NCI-H2029 treated with DMSO at 0.1 percent for 48 hours (cell line): Measurements from ENCODE around the gene PKD1L1.
"Not testable (repeated sequence)": the region's sequence is repeated elsewhere in the genome, so short reads cannot be mapped to it uniquely, and the experiment has no call there.

Source experiments
- DNase-seq: peaks from one replicate; lab custom pipeline; 2025; lab: John Stamatoyannopoulos, UW

The PKD1L1 gene

DNA sequence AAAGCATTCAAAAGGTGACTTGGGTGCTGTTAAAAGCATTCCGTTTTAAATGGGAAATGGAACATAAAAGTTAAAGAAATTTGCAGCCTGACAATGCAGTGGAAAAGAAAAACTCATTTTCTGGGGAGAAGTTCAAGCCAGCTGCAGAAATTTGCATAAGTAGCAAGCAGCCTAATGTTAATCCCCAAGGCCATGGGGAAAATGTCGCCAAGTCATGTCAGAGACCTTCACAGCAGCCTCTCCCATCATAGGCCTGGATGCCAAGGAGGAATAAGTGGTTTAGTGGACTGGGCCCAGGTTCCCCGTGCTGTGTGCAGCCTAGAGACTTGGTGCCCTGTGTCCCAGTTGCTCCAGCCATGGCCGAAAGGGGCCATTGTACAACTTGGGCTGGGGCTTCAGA lies 154.2 kb downstream of the PKD1L1 start:
- DNase-seq = no peak

DNA sequence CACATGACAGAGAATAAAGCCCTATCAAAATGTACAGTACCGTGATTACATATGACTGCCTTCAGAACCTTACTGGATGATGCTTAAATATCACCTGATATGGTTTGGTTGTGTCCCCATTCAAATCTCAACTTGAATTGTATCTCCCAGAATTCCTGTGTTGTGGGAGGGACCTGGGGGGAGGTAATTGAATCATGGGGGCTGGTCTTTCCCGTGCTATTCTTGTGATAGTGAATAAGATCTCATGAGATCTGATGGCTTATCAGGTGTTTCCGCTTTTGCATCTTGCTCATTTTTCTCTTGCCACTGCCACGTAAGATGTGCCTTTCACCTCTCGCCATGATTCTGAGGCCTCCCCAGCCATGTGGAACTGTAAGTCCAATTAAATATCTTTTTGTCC lies 155.1 kb downstream of the PKD1L1 start:
- not testable (repeated sequence) for DNase-seq

DNA sequence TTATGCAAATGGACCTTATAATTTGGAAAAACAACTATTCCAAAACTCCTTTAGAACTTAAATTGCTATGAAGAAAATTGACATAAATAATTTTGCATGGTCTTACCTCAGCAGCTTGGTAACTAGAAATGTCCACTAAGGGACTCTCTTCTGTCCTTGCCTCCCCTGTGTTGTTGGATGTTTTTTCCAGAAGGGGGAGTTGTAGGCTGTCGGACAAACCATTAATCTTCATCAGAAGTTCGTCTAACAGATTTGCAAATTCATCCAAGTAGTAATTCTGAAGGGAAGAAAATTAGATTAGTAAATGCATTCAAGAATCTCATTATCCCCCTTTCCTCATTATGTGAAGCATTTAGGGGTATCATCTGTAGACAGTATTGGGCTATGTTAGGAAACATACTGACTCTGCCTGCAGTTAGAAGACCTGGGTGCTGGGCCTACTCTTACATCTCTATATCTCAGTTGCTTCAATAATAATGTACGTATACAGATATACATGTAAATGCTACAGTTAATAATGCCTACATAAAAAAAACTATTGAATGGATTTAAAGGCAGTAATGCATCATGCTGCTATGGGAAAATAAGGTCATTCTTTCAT lies 155.6 kb downstream of the PKD1L1 start:
- no peak for DNase-seq

GRCh38 chr7:47791682-47792081 lies 156.6 kb downstream of the PKD1L1 start:
- no peak for DNase-seq

DNA sequence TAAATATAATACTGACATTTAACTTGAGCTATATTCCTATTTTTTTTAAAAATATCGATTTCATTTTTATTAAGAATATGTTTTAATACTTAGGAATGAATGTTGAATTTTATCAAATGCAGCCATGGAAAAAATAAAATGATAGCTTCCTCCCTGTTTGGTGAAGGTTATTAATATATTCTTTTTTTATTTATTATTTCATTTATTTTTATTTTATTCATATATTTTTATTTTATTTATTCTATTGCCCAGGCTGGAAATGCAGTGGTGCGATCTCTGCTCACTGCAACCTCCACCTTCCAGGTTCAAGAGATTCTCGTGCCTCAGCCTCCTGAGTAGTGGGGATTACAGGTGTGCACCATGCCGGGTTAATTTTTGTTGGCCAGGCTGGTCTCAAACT lies 160.2 kb downstream of the PKD1L1 start:
- DNase-seq = no peak

DNA sequence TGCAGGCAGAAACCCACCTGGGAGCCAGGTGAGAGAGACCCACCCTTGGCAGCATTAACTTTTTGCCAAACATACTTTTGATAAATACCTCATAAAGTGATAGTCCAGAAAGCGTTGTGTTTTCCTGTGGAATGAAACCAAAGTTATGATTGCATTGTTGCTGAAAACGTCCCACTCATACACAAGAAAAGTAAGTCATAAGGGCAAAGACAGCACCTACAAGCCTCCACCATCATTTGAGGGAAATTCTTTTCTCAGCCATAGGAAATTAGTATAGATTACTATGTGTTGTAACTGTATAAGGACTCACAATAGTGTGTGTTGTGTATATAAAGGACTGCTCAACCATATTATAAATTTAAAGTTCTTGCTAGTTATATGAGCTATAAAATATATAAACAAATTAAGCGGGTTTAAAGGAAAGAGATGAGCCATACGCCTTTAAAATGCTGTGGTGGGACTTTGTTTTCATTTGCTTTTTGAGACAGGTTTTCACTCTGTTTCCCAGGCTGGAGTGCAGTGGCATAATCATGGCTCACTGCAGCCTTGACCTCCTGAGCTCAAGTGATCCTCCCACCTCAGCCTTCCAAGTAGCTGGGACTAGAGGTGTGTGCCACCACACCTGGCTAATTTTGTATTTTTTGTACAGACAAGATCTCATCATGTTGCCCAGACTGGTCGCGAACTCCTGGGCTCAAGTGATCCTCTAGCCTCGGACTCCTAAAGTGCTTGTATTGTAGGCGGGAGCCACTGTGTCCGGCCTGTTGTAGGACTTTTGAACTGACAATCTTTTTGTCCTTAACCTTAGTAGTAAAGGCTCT lies 160.8 kb downstream of the PKD1L1 start:
- DNase-seq = no peak

GRCh38 chr7:47786557-47787248 lies 161.6 kb downstream of the PKD1L1 start:
- no peak for DNase-seq

DNA sequence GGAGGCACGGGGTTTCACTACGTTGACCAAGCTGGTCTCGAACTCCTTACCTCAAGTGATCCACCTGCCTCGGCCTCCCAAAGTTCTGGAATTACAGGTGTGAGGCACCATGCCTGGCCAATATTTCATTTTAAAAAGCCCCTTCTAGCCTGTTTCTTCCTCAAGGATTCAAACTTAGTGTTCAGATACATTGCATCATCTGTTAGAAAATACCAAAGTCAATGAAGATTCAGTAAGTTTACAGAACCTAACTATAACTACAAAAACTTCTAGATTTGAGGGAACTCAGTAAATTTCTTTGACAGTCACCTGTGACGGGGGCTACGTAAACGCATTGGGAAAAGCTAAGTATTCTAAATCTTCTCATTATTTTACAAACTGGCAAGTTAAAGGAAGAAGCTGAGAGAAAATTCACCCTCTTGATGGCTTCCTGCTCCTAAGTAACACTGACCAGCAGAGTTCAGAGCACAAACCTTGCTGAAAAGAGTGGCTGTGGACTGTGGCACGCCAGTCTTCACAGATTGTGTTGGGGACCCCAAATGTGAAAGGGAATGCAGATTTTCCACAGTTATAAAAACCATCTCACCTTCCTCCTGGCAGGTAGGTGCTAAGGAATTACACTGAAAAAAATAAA lies 162.2 kb downstream of the PKD1L1 start:
- no peak for DNase-seq

- DNase-seq = no peak
These were observed 164.6 kb downstream of the PKD1L1 start for GRCh38 chr7:47783456-47784223.

- DNase-seq = no peak
These were observed 165.5 kb downstream of the PKD1L1 start for GRCh38 chr7:47782792-47783191.

DNA sequence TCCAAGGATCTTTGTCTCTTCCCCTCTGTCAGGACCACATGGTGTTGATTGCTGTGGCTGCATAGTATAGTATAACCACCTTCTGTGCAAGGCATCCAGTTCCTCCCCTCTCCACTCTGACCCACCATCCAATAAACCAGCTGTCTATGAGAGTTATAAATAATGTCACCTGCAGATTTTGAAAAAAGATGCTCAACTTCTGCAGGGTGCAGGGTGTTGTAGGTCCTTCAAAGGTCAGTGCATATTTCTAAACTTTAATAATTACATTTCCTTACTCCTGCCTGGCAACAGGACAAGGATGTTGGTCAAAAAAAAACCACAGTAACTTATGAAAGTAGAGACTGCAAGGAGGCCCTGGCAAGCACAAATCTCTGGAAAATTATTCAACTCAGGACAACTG lies 166.2 kb downstream of the PKD1L1 start:
- no peak for DNase-seq

DNA sequence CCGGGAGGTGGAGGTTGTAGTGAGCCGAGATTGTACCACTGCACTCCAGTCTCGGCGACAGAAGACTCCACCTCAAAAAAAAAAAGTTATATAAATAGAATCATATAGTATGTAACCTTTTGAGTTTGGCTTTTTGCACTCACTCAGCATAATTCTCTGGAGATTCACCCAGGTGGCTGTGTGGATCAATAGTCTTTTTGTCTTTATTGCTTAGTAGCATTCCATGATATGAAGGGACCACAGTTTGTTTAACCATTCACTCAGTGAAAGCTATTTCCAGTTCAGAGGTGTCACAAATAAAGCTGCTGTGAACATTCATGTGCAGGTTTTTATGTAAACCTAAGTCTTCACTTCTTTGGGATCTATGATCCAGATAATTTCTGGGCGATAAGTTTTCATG lies 167.7 kb downstream of the PKD1L1 start:
- no peak for DNase-seq

- no peak for DNase-seq
These were observed 168.9 kb downstream of the PKD1L1 start for GRCh38 chr7:47779341-47779771.

GRCh38 chr7:47778153-47778661 lies 170.1 kb downstream of the PKD1L1 start:
- DNase-seq = no peak

DNA sequence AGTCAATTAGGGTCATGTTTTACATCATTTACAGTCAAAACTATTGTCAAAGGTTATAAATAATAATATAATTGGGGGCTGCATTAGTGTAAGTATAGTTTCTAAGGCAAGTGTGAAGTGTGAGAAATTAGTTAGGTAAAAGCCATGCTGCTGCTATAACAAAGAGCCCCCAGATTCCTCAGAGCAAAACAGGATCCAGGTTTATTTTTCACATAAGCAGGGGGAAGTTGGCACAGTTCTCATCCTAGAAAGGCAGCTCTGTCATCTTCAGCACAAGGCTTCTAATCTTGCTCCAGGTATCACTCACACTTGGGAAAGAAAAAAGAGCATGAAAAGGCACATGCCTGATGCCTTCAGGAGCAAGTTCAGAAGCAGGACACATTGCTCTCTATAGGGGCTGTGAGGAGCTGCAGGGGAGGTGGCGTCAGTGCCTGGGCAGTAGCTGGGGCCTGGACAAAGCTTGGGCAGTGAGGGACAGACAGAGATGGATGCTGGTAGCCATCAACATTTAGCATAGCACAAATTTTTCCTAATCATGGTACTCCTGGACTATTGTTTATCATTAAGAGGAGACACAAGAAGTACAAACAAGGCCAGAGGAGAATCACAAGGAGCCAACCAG lies 170.6 kb downstream of the PKD1L1 start:
- DNase-seq = no peak

DNA sequence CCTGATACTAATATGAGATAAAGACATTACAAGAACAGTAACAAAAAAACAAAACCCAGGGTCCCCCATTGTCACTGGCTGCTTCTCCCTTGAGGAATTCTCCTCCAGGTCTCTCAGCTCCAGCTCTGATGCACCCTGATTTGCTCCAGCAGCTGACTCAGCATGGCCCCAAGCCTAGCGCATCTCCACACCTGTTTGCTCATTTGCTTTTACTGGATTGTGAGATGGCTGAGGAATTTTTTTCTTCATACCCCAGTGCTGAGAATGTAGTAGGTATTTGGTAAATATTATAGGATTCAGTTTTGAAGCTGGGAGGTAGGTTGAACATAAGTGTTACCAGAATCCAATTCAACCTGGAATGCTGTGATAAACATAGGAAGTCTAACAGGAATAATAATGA lies 171.9 kb downstream of the PKD1L1 start:
- DNase-seq = no peak

DNA sequence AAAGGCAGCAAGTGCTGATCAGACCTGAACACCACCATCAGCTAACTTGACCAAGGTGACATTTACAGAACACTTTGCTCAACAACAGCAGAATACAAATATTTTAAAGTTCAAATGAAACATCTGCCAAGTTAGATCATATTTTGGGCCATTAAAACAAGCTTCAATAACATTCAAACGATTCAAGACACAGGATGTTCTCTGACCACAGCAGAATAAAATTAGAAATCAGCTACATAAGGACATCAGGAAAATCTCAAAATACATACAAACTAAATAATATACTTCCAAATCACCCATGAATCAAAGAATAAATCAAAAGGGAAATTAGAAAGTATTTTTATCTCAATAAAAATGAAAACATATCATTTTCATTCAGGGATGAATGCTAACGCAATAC lies 173.0 kb downstream of the PKD1L1 start:
- no peak for DNase-seq

GRCh38 chr7:47772492-47772891 lies 175.8 kb downstream of the PKD1L1 start:
- no peak for DNase-seq

DNA sequence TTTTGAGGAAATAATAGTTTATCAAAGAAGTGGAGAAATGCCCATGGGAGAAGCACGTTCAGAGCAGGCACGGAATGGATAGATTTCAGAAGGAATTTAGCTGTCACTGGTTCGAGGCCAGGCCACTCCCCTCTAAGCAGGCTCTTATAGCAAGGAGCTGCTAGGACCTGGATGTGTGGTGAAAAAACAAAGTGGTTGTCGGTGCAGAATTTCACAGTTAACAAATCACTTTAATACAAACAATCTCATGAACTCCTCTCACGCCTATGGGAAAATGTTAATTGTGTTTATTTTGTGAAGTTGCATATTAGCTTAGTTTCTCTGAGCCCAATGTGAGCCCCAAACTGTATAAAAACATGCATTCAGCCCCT lies 176.3 kb downstream of the PKD1L1 start:
- no peak for DNase-seq

DNA sequence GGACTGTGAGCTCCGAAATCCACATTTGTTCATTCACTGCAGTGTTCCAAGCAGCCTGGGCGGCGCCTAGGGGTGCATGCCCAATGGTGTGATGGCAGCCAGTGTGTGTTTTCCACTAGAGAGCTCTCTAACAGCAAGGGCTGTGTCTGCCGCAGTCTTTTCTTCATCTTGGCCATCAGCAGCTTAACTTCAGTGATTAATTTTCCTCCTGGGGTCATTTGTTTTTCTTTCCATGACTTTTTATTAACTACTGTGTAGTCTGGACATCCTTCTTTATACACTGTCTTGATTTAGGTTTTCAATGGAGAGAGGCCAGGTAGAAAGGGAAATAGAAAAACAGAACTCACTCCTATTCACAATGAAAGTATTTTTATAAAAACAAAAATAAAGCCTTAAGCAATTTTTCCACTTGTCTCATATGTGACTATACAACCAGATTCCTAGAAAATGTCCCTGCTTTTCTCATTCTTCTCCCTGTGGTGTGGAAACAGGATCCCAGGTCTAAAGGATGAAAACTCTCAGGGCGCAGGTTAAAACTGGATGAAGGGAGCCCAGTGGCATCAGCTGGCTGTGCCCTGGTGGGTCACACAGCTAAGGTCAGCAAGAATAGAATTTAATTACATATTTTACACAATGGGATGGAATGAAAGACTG lies 176.8 kb downstream of the PKD1L1 start:
- DNase-seq = no peak

DNA sequence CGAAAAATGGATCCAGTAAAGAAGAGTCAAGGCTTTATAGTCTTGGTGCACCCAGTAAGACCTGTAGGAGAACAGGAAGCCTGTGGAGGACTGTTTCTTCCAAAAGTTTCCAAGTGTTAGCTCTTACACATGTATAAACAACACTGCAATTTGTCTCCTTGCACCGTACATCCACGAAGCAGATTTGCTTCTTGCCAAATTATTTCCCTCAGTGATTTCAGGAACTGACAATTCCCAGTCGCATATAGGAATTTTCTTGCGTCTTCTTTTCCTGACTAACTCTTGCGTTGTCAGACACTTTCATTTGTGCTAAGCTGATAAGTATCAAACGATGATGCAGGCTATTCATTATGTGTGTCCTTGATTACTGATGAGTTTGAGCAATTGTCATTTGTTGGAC lies 182.1 kb downstream of the PKD1L1 start:
- no peak for DNase-seq
